ENCODE data around the gene MAPRE2.
A peak's percentile ranks its signal among the peaks of the same experiment; 100 is the strongest.
"Not testable (repeated sequence)": the region's sequence is repeated elsewhere in the genome, so short reads cannot be mapped to it uniquely, and the experiment has no call there.

The MAPRE2 gene

DNA sequence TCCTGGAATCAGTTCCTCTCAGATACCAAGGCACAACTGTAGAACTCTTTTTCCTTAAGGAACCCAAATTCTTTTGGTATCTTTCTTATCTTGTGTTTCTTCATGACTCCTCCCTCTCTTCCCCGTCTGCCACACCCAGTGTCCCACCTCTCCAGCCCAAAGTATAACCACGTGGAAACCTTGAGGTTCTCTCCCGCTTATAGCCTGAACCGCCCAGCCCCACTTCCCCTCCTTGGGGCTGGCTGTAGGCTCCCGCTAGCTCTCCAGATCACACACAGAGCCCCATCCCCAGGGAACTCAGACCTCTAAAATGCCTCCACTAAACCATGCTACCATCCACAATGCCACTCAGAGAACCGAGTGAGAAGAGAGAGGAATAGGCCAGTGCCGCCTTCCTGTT lies 87.5 kb downstream of the MAPRE2 start:
- no peak for DNase-seq

DNA sequence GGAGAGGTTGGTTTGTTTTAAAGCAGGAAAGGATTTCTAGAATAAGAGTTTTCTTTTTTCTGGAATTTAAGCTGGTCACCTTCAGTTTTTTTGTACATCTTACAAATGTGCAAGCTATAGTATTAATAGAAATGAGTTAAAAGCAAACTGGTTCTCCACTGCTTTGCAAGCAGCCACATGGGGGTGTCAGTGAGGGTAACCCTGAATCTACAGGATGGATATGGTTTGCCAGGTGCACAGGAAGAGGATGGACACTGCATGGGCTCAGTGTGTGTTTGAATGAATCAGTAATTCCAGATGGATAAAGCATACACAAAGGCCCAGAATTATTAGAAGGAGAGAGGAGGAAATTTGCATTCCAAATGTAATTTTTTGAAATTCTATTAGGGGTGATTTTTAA lies 89.0 kb downstream of the MAPRE2 start:
- DNase-seq: no peak

DNA sequence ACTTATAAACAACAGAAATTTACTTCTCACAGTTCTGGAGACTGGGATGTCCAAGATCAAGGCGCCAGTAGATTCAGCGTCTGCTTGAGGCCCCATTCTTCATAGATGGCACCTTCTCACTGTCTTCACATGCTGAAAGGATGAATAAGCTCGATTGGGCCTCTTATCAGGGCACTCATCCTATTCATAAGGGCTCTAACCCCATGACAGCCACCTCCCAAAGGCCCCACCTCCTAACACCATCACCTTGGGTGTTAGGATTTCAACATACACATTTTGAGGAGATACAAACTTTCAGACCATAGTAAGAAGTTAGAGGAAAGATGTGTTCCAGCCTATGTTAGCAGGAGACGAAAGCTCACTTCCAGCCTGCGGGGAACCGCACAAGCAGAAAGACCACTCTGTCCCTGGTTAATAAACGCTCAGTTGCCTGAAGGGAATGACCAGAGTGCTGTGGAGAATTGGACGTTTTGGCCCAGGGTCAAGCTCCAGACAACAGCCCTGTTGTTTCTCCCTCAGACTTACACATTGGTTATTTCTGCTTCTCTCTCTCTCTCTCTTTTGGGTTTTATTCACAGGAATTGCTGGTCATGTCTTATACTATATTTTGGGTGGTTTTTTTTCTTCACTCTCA lies 90.3 kb downstream of the MAPRE2 start:
- DNase-seq: no peak

DNA sequence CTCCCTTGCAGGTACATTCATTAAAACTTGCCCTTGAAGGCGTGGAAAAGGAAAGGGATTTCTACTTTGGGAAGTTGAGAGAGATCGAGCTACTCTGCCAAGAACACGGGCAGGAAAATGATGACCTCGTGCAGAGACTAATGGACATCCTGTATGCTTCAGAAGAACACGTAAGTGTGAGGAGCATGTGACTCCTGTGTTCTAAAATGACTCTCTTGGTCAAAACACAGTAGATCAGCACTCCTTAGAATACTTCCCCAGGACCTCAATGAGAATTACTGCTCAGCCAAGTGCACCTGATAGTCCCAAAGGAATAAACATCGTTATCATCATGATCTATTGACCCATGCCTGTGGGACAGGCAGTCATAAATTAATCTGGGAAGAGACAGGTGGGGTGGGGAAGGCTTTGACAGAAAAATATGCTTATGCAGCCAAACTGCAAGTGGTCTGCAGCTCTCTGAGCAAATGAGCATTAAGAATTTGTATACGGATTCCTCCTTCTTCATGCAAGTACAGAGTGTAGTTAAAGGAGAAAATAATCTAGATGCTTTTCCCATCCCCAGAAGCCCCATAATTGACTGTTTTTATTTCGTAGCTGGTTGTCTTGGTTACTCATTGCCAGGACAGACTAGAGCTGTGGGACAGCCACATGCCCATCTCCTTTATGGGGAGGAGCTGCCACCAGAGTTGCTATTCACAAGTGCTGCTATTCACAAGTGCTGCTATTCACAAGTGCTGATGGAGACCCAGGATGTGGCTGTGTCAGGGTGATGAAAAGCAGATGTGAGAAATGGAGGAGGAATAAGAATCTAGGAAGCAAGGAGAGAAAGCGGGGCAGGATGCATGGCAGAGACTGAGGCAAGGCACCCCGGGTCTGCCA lies 91.0 kb downstream of the MAPRE2 start:
- no peak for DNase-seq

GRCh38 chr18:35134190-35134730 lies 93.0 kb downstream of the MAPRE2 start:
- DNase-seq: no peak

DNA sequence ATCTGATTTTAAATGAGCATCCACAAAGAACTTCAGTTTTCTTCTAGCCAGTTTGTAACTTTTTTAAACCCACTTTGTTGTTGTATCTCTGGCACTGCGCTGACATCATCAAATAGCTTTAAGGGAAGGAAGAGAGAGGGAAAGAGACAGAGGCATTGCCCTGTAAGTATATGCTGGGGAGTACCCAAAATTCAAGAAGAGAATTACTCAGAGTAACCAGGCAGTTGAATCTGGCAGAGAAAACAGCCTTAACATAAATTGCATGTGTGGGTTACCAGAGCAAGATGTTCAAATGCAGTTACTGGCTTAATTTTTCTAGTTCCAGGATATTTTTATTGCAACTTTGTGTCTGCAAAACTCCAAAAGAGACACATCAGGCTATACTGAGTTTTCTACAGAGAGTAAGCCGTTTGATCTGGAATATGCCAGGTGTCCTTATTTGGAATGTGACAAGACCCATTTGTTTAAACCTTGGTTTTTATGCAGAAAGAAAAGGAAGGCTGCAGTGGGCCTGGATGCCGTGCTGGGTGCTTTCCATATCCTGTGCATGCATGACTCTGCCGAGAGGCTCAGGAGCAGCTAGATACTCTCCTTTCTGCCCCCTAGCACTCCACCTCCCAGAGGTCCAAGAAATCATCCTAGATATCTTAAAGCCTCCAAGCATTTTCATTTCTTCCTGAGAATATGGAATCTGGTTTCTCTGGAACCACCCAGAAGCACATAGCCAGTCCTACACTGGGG lies 93.7 kb downstream of the MAPRE2 start:
- no peak for DNase-seq

GRCh38 chr18:35136248-35136647 lies 95.0 kb downstream of the MAPRE2 start:
- DNase-seq: no peak

GRCh38 chr18:35136885-35137284 lies 95.7 kb downstream of the MAPRE2 start:
- no peak for DNase-seq

DNA sequence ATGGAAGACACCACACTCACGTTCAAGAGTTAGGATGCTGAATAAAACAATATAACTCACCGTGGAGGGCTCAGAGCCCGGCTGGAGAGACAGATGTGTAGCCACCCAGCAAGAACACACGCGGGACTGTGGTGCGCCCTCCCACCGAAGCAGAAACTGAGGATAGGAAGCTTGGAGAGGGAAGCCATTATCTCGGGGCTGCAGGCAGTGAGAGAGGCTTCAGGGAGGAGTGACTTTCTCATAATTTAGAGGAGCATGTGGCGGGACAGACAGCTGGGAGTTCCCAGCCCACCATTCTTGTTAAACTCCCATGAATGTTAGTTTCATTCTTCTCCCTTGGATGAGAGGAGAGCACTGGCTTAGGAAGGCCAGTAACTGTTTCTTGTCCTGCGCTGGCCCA lies 96.4 kb downstream of the MAPRE2 start:
- DNase-seq: no peak

DNA sequence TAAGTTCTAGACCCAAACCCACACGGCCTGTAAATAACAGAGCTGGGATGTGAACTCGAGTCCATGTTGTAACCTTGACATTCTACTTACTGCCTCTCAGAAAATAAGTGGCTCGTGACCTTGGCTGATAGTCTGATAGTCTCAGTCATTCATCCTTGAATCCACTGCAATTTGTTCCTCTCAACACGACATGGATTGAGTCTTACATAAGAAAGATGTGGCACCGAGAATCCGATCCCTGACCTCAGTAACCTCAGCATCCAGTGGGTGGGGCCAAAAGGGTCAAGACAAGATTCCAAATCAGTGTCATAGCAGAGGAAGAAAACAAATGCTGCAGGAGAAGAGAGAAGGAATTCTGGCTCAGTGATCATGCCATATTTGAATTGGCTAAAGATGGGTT lies 97.6 kb downstream of the MAPRE2 start:
- no peak for DNase-seq

DNA sequence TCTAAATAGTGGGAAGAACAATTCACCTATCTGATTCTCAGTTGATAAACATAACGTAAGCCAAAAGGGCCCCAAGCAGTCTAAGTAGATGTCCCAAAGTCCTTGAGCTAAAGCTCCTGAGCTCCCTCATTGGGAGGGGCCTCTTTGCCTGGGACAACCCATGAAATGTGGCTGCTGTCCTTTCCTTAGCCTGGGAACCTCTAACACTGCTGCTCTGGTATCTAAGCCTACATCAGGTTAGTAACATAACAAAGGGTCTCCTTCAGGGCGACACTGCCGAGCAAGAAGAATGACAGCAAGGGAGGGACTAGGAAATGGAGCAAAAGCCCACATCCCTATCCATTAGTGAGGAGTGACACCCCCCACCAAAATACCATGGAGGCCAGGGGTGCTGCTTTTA lies 98.3 kb downstream of the MAPRE2 start:
- DNase-seq: no peak

GRCh38 chr18:35141077-35141476 lies 99.9 kb downstream of the MAPRE2 start:
- no peak for DNase-seq

GRCh38 chr18:35141567-35142274 lies 100.5 kb downstream of the MAPRE2 start:
- no peak for DNase-seq

DNA sequence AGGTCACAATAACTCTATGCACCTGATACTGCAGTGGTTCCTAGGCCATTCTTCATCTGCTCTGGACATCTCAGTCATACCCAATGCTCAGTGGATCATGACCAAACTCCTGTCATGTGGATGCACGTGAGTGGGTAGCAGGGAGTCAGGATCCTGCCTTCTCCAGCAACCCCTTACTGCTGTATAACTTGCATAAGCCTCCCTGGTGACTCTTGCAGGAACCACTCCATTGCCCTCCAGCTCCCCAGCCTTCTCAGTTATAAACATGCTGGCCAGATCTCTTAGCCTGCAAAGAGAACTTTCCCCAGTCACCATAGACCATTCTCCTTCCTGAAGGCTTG lies 101.0 kb downstream of the MAPRE2 start:
- no peak for DNase-seq

GRCh38 chr18:35143622-35144596 lies 102.7 kb downstream of the MAPRE2 start:
- DNase-seq: peak; percentile 26

- DNase-seq: no peak
Measured at GRCh38 chr18:35144698-35145097, 103.5 kb downstream of the MAPRE2 start.

DNA sequence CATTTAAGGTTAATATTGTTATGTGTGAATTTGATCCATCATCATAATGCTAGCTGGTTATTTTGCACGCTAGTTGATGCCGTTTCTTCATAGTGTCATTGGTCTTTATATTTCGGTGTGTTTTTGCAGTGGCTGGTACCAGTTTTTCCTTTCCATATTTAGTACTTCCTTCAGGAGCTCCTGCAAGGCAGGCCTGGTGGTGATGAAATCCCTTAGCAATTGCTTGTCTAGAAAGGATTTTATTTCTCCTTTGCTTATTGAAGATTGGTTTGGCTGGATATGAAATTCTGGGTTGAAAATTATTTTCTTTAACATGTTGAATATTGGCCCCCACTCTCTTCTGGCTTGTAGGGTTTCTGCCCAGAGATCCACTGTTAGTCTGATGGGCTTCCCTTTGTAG lies 109.0 kb downstream of the MAPRE2 start:
- not testable (repeated sequence) for DNase-seq

DNA sequence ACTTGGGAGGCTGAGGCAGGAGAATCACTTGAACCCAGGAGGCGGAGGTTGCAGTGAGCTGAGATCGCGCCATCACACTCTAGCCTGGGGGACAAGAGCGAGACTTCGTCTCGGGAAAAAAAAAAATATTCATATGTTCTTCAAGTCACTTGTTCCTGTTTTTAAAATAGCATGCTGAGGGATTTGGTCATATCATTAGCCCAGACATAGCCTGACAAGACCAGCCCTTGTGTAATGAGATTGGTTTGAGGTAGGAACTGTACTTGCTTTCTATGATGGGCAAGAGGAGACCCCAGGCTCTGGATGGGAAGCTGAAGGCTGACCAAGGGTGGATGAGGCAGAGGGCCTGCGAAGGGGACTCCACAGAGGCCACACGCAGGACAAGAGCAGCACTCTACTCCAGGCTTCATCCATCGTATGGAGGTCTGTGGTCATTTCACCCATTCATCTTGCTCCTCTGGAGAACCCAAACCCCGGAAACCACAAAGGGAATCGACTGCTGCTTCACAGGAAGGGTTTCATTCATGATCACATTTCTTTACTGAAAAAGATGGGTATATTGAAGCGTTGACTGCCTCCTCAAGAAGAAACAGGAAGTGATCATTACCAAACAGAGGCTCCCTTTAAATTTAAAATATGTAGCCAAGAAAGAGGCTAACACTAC lies 112.5 kb downstream of the MAPRE2 start:
- no peak for DNase-seq

GRCh38 chr18:35155398-35156117 lies 114.3 kb downstream of the MAPRE2 start:
- no peak for DNase-seq

DNA sequence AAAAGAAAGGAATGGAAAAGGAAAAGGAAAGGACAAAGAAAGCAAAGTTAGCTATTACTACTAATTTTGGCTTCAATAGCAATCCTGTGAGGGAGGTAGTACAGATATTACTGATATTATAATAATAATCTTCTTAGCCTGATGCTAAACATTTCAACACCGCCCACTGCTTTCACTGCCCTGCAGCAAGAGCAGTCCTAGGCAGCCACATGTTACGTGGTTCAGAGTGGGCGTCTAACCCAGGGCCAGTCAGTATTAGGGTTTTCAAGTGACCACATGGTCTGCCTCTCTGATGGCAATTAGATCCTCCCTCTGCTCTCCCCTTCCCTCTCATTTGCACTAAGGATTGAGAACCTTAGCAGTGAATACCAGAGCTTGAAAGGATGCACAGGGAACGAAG lies 116.0 kb downstream of the MAPRE2 start:
- no peak for DNase-seq
